Ascending aorta (tissue), 2 donors: ENCODE results near the gene ATF5. TPM values are rescaled to one million over a fixed set of nuclear protein-coding genes. Genes with fewer than 3 reads are reported as not detected.
"Not testable (repeated sequence)": the region's sequence is repeated elsewhere in the genome, so short reads cannot be mapped to it uniquely, and the experiment has no call there.

Source experiments
- DNase-seq, 2 donors: peaks; one replicate each; pipeline ENCODE4 v3.0.0-alpha.2; 2019; ENCODE audit warnings: low spot score in 2 of 2
- H3K27ac ChIP-seq, 2 donors: fragments of 200-600 bp; sonication (generic); one replicate each; pipeline ENCODE4 v1.5.1; 2016 to 2017; ENCODE audit warnings: mild to moderate bottlenecking in 1 of 2
- H3K27me3 ChIP-seq: fragments of 200-600 bp; sonication (generic); one replicate; pipeline ENCODE4 v1.5.1; 2017
- H3K36me3 ChIP-seq, 2 donors: fragments of 200-600 bp; sonication (generic); one replicate each; pipeline ENCODE4 v1.5.1; 2016
- H3K4me1 ChIP-seq, 2 donors: fragments of 200-600 bp; sonication (generic); one replicate each; pipeline ENCODE4 v1.5.1; 2016 to 2017; ENCODE audit warnings: mild to moderate bottlenecking in 1 of 2
- H3K4me3 ChIP-seq, 2 donors: fragments of 200-600 bp; sonication (generic); one replicate each; pipeline ENCODE4 v1.5.1; 2016 to 2017; ENCODE audit warnings: mild to moderate bottlenecking in 1 of 2
- H3K9me3 ChIP-seq, 2 donors: fragments of 200-600 bp; sonication (generic); one replicate each; pipeline ENCODE4 v1.5.1; 2016
- CTCF ChIP-seq, 3 experiments: fragments of 200-600 bp in 2 of 3; fragments of 450-650 bp in 1 of 3; sonication (generic) in 2 of 3; IDR thresholded peaks; one replicate each; pipeline ENCODE4 v1.5.1; 2016 to 2019; ENCODE audit warnings: antibody characterized with exemption in 3 of 3, mild to moderate bottlenecking in 1 of 3, moderate library complexity in 1 of 3
- intact Hi-C: fragments of 100-400 bp; cut with DNase I; formaldehyde crosslinking; loops from one replicate; pipeline ENCODE4 v1.15.1; 2023
- total RNA-seq: library from RNA; depleted of rRNA; stranded (reverse); fragments of >200 nt; gene quantifications from one replicate; pipeline ENCODE4 v1.1.0, GENCODE V29; 2016

The ATF5 gene
- total RNA-seq, 1 donor from 2014 or later: 4.3 TPM

DNA sequence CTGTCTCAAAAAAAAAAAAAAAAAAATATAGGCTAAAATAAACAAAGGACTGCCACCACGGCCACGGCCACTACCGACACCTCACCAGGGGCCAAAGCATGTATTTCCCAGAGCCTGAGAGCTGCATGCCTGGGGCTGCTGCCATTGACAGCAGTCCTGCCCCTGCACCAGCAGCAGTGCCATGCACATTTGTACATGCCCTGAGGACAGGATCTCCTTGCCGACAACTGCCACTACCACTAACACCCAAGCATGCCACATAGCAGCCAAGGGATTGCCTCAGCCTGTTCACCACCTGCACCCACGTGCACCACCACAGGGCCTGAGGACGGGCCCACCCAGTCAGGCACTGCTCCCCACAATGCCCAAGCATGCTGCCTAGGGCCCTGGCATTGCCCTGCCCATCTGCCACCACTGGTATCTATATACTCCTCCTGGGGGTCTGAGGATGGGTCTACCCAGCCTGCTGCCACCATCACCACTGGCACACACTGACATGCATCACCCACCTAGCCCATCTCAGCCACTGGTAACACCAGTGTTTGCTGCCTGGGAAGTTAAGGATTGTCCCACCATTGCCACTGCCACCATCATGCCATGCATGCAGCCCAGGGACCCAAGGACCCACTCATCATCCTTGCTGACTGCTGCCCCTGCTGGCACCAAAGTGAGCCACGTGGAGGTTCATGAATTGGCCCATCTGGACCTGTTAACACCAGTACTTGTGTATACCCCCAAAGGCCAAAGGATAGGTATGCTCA, 10.9 kb downstream of the ATF5 start:
- intact Hi-C loops: no loop called here
- no peak overlapping the region for H3K27ac ChIP-seq

DNA sequence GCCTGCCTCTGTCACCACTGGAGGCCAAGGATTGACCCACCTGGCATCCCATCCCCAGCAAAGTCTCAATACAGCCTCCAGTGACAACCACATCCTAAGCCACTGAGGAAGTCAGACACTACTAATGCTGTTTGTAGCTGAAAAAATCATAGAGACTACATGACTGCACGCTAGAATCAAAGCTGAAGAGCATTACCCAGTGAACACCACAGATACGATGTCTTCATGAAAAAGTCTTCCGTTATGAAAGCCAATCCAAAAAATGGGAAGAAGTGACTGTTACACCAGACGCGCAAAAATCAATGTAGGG, 11.4 kb downstream of the ATF5 start:
- Histone ChIP-seq H3K36me3 (no peaks in the 10 kb centered on the region), H3K4me3 (no peak overlapping the region), H3K4me1 (peaks cover 0 to 3% of the 10 kb centered on the region in 2 donors), H3K9me3 (no peaks in the 10 kb centered on the region), H3K27me3 (no peaks in the 10 kb centered on the region), H3K27ac (no peak overlapping the region)
- no peak for DNase-seq
- TF ChIP-seq CTCF (IDR thresholded peaks at IDR 0.05): no peak
- intact Hi-C loops: no loop called here

More for the DNA sequence above, 10.9 kb downstream of the ATF5 start:
- no peak overlapping the region for H3K4me3 ChIP-seq
- TF ChIP-seq CTCF (IDR thresholded peaks at IDR 0.05): no peak
- no peaks in the 10 kb centered on the region for H3K27me3 ChIP-seq
- H3K36me3 ChIP-seq: no peaks in the 10 kb centered on the region
- no peak for DNase-seq
- H3K4me1 ChIP-seq: peaks cover 0 to 3% of the 10 kb centered on the region in 2 donors
- no peaks in the 10 kb centered on the region for H3K9me3 ChIP-seq

GRCh38 chr19:49944567-49944966, 15.6 kb downstream of the ATF5 start:
- H3K27ac ChIP-seq, H3K4me1 ChIP-seq, H3K36me3 ChIP-seq, H3K4me3 ChIP-seq, H3K27me3 ChIP-seq, intact Hi-C loops, H3K9me3 ChIP-seq, DNase-seq: not testable (repeated sequence)

DNA sequence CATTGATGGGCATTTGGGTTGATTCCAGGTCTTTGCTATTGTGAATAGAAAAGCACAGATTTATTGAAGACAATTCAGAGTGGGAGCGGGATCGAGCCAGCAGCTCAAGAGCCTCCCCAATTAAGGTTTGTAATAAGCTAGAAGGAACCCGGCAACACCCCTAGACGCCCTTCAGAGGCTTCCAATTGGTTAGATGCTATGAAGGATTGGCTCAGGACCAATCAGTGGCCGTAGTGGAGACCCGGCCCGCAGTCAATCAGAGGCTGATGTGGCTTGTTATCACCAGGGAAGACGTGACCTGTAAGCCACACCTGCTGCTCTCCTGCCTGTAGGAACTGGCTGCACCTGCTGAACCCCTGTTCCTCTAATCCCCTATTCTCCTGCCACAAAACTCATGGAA, 17.4 kb downstream of the ATF5 start:
- H3K27ac ChIP-seq: no peak overlapping the region
- no peak for TF ChIP-seq CTCF (IDR thresholded peaks at IDR 0.05)
- H3K36me3 ChIP-seq: no peaks in the 10 kb centered on the region
- no peak overlapping the region for H3K4me3 ChIP-seq
- DNase-seq: no peak
- H3K27me3 ChIP-seq: no peaks in the 10 kb centered on the region
- intact Hi-C loops: no loop called here
- no peaks in the 10 kb centered on the region for H3K4me1 ChIP-seq
- H3K9me3 ChIP-seq: no peaks in the 10 kb centered on the region

- Histone ChIP-seq H3K4me3 (no peak overlapping the region), H3K27me3 (no peaks in the 10 kb centered on the region), H3K4me1 (peaks cover 10 to 21% of the 10 kb centered on the region in 2 donors), H3K36me3 (no peaks in the 10 kb centered on the region), H3K27ac (no peak overlapping the region), H3K9me3 (no peaks in the 10 kb centered on the region)
- no peak for DNase-seq
- intact Hi-C loops: no loop called here
- TF ChIP-seq CTCF (IDR thresholded peaks at IDR 0.05): no peak
These were observed 21.0 kb downstream of the ATF5 start for GRCh38 chr19:49949742-49950589.

- TF ChIP-seq CTCF (IDR thresholded peaks at IDR 0.05): no peak
- H3K4me1 ChIP-seq: peaks cover 10 to 24% of the 10 kb centered on the region in 2 donors
- H3K36me3 ChIP-seq: no peaks in the 10 kb centered on the region
- no peaks in the 10 kb centered on the region for H3K9me3 ChIP-seq
- H3K27me3 ChIP-seq: no peaks in the 10 kb centered on the region
- no peak for DNase-seq
- H3K4me3 ChIP-seq: no peak overlapping the region
- H3K27ac ChIP-seq: no peak overlapping the region
- intact Hi-C loops: no loop called here
These were observed 21.6 kb downstream of the ATF5 start for GRCh38 chr19:49950590-49950948.
